Fibroblast of skin of left biceps (primary cell): Measurements from ENCODE around the gene POLR2M.

Source experiments
- DNase-seq, 2 experiments: peaks; one replicate each; pipeline ENCODE4 v3.0.0-alpha.2; 2013; ENCODE audit warnings: low read depth in 2 of 2

Gene POLR2M

DNA sequence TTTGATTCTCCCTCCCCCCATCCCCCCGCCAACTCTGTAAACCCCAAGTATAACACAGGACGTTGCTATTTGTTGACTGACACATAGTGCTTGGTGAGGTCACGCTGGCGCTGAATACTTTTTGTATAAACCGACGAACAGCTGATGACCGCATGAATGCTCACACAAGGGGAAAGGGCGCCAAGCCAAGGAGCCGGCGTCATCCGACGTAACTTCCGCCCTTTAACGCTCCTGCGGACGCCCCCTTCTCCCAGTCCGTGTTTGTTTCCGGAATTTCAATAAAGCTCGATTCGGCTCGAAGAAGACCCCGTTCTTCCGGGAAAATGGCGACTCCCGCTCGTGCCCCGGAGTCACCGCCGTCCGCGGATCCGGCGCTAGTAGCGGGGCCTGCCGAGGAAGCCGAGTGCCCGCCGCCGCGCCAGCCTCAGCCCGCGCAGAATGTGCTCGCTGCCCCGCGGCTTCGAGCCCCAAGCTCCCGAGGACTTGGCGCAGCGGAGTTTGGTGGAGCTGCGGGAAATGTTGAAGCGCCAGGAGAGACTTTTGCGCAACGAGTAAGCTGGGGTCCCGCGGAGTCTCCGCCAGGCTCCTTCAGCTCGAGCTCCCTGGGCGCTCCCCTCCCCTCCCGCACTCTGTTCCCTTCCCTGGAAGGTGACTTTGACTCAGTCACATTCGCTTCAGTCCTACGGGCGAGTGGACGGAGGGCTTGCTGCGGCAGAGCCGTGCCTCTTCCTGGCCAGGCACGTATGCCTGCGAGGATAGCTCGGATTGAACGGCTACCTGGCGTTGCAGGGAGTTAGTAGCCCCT lies at the start of gene POLR2M:
POLR2M (plus strand) TSS at position 310 of the 805 bp plus-strand sequence; CDS start at position 439, 129 bp downstream.
- DNase-seq, result peak; percentile 95 to 96

DNA sequence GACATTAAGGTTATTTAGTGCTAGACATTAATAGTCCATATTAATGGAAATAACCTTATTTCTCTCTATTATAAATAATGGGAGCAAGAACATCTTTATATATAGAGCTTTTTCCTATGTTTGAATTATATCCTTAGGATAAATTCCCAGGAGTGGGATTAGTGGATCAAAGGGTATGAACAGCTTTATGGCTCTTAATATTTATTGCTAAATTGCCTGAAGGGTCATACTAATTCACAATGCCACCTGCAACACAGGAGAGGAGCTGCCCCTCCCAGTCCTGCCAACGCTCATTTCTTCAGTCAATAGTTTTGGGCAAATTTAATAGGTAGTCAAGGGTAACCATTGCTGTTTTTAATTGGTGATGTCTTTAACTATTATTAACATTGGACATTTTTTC lies 48.9 kb upstream of the POLR2M start:
- DNase-seq, result no peak

GRCh38 chr15:57662091-57662744 lies 44.3 kb upstream of the POLR2M start:
- no peak for DNase-seq

DNA sequence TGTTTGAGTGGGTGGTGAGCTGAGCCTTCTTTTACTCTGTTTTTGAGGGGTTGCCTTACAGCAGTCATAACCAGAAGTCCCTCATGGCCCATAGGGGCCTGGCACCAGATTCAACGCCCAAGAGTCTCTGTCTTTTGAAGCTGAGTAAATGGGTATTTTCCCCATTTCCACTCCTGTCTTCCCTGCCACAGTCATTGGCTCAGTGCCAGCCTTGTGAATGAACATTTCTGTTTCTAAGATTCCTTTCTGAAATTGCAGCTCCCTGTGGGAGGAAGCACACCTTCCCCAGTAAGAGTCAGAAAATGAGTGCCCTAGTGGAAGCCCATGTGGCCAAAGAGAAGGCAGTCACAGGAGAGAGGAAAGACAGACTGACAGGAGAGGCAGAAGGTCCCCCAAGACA lies 43.7 kb upstream of the POLR2M start:
- DNase-seq, result no peak

- no peak for DNase-seq
These were observed 43.3 kb upstream of the POLR2M start for GRCh38 chr15:57663262-57663661.

- no peak for DNase-seq
These were observed 41.3 kb upstream of the POLR2M start for GRCh38 chr15:57665194-57665593.

- no peak for DNase-seq
These were observed 40.6 kb upstream of the POLR2M start for GRCh38 chr15:57665939-57666338.

- peak; percentile 48 to 51 for DNase-seq
These were observed 39.2 kb upstream of the POLR2M start for GRCh38 chr15:57667171-57667849.

GRCh38 chr15:57668016-57668415 lies 38.5 kb upstream of the POLR2M start:
- DNase-seq, result no peak

DNA sequence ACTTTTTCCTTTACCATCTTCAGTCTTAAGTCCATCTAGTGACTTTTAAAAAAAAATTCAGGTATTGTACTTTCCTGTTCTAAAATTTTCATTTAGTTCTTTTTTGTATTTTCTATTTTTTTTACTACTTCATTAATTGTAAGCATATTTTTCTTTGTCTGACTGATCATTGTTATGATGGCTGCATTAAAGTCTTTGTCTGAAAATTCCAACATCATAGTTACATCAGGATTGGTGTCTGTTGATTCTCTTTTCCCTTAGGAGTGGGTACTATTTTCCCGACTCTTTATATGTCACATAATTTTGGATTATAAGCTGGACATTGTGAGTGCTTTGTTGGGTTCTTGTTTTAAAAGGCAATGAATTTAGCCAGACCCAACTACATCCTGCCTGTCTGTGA lies 34.9 kb upstream of the POLR2M start:
- no peak for DNase-seq

DNA sequence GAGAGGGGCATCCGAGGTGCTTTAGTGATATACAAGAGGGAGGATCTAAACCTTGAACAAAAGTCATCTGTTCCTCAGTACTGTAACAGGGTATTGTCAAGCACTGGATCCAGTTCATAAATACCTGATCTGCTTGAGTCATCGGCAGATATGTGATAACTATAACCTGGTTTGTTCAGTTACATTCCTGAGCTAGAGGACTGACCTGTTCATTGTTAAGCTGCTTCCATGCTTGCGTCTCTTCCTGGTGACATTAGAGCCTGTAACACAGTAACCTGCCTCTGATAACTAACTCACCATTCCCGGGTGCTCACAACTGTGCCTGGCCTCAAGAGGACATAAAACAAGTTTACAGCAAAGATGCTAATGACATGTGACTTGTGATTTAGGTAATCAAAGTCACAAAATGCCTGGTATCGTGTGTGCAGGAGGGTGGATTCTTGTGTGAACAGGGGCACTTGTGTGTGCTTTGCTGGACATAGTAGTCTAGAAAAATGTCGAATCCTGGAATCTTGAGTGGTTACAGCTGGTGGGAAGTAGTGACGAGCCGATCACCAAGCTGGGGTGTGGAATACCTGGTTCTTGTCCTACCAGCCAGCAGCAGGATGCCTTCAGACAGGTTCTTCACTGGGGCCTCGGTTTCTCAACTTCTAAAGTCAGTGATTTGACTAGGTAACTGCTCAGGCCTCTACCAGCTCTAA lies 30.9 kb upstream of the POLR2M start:
- no peak for DNase-seq

- DNase-seq, result peak; percentile 30 to 34
These were observed 29.9 kb upstream of the POLR2M start for GRCh38 chr15:57676585-57676984.

DNA sequence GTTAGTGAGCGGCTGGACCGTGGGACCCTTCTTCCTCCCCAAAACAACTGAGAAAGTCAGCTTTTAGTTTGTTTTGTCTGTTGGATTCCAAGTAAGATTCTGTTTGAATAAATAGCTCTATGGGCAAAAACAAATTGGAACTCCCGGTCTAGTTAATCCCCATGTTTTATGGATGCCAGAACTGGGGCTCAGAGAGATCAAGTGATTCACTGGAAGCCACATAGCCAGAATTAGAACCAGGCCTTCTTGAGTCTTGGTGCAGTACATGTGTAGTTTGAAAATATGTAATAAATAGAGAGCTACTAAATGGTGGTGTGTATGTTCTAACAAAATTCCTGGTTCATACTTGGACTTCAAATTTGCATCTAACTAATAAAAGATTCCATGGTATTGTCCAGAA lies 29.3 kb upstream of the POLR2M start:
- DNase-seq, result no peak

GRCh38 chr15:57680021-57680420 lies 26.5 kb upstream of the POLR2M start:
- peak in 1 of 2 experiments; percentile 20 for DNase-seq

DNA sequence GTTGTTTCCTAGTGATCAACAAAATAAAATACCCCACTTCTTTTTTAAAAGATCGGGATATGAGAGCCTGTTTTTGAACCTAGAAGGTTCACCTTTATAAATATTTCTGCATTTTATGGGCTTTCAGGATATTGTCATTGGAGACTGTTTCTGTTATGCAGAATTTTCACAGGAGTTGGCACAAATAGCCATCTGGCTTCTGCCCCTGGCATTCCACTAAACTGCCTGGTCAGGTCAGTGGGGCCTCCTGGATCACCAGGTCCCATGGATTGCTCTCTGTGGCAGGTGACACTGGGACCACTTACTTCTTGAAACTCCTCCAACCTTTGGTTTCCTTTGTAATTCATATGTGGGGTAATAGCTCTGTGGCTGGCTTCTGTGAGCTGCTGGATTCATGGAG lies 25.5 kb upstream of the POLR2M start:
- no peak for DNase-seq

DNA sequence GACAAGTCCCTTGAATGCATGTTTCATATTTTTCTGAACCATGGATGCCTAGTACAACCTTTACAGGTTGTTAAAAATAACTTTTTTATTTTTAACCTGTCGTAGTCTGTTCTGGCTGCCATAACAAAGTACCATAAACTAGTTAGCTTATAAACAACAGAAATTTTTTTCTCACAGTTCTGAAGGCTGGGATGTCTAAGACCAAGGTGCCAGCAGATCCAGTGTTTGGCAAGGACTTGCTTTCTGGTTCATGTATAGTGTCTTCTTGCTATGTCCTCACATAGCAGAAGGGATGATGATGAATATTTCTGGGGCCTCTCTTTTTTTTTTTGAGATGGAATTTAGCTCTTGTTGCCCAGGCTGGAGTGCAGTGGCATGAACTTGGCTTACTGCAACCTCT lies 23.0 kb upstream of the POLR2M start:
- DNase-seq, result no peak

DNA sequence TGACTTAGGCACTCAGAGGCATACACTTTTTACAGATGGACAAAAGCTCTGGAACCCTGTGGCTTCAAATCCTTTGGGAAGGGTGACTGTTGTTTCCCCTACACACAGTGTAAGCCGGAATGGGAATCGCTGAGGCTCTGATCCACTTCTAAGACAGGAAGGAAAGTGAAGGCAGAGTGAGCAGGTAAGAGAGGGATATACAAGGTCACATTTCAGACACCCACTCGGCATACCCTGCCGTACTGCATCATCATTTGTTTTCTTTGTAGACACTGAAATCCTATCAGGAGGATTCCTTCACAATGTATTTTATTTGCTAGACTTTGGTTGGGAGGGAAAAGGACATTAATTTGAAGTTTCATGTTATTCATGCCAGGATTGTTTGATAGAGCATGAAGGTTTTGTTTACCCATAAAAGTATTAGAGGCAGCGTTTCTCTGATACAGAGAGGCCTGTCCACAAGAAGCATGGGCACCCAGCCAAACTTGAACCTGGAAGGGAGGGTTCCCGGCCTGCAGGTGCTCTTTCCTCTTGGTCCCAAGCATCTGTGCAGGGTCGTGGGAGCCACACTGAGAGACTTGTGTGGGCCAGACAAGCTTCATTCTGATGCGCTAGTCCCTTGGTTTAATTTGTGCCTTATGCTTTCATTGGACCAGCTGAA lies 21.9 kb upstream of the POLR2M start:
- DNase-seq, result no peak

- no peak for DNase-seq
These were observed 21.0 kb upstream of the POLR2M start for GRCh38 chr15:57685306-57686095.

GRCh38 chr15:57686657-57687056 lies 19.9 kb upstream of the POLR2M start:
- DNase-seq, result no peak

DNA sequence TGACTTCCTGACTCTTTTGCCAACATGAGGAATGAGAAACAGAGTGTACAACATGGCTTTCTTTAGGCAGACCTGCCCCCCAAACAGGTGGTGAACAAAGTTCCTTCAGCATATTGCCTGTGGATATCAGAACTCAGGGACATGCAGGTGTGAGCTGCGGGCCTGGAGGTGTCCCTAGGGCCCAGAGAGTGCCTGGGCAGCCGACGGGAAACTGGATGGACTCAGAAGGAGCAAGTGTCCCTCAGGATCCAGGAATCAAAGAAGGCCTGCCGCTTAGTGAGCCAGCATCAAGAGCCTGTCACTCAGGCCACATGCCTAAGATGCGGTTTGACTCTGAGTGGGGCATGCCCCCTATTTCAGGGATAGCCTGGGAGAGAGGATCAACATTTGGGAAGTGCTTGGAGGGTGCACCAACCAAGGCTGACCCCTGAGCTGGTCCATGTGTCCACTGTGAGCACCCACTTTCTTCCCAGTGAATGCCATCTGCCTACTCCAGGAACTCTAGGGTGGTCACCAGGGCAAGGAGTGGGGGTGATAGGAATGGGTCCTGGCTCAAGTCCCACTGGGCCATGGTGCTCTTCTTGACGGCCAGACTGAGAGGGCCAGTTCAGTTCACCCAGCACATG lies 16.1 kb upstream of the POLR2M start:
- no peak for DNase-seq
